Midbrain (tissue), 1 donor: ENCODE data around the gene DBP.
A peak's percentile ranks its signal among the peaks of the same experiment; 100 is the strongest.
"Not testable (repeated sequence)": the region's sequence is repeated elsewhere in the genome, so short reads cannot be mapped to it uniquely, and the experiment has no call there.

ENCODE experiments used
- DNase-seq: peaks from one replicate; lab custom pipeline; 2025; lab: John Stamatoyannopoulos, UW

Gene DBP, protein sequence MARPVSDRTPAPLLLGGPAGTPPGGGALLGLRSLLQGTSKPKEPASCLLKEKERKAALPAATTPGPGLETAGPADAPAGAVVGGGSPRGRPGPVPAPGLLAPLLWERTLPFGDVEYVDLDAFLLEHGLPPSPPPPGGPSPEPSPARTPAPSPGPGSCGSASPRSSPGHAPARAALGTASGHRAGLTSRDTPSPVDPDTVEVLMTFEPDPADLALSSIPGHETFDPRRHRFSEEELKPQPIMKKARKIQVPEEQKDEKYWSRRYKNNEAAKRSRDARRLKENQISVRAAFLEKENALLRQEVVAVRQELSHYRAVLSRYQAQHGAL

DNA sequence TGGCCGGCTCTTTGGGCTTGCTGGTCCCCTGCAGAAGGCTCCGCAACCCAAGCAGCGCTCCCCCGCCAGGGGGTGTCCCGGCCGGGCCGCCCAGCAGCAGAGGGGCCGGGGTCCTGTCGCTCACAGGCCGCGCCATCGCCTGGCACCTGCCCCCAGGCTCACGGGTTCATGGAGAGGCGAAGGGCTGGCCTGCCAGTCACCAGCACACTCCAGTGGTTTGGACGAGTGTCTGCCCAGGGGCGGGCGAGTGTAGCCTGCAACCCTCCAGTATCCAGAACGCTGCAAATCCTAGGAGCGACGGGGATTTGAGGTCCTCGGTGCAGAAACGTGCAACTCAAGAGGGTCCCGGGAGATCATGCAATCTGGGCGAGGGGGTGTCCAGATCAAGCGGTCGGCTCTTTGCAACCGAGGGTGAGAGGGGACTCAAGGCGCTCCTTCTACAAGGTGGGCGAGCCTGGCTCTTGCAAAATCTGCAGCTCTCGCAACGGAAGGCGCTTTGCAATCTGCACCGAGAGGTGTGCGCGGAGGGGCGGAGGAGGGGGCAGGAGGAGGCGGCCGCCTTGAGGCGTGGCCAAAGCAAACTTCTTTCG lies at the start of gene DBP:
Gene DBP, minus strand, starts transcription at position 521 of the 590 bp plus-strand sequence. Its CDS starts 385 bp downstream, at position 136.
- DNase-seq, result no peak

DNA sequence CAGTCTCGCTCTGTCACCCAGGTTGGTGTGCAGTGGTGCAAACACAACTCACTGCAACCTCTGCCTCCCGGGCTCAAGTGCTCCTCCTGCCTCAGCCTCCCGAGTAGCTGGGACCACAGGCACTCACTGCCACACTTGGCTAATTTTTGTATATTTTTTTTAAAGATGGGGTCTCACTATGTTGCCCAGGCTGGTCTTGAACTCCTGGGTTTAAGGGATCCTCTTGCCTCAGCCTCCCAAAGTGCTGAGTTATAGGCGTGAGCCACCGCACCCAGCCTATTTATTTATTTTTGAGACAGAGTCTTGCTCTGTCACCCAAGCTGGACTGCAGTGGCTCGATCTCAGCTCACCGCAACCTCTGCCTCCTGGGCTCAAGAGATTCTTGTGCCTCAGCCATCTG lies 49.5 kb upstream of the DBP start:
- not testable (repeated sequence) for DNase-seq

DNA sequence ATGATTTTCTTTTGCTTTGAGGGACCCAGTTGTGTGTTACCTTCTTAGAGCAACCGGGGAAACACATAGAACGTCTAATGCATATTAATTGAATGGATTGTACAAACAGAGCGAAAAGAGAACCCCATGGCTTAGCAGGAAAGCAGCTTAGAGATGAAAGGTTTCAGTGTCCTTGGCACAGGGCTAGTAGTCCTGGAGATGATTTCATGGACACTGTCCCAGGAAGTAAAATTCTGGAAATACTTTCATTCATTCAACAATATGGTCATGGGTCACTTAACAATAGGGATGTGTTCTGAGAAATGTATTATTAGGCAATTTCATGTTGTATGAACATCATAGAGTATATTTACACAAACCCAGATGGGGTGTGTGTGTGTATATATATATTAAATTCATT lies 48.9 kb upstream of the DBP start:
- DNase-seq, result peak; percentile 27

DNA sequence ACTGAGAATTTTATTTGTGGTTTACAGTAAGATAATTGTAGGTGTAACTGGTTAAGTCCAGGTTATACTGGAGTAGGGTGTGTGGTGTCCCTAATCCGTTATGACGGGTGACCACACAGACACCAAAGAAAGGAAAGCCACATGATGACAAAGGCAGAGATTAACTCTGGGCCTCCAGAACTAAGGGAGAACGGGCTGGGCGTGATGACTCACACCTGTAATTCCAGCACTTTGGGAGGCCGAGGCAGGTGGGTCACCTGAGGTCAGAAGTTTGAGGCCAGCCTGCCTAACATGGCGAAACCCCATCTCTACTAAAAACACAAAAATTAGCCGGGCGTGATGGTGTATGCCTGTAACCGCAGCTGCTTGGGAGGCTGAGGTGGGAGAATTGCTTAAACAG lies 48.4 kb upstream of the DBP start:
- DNase-seq, result no peak

DNA sequence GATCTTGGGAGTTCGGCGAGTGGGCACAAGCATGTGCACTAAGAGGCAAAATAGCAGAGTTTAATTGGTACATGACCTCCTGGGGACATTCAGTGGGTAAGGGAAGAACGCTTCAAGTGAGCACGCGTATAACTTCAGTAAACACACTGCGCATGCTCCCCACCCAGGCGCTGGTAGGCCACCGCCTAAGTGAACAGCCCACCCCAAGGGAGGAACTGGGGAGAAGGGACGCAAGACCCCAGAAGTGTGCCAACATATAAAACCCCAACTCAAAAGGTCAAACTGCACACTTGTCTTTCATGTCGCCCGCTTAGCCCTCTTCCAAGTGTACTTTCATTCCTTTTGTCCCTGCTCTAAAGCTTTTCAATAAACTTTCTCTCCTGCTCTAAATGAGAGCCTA lies 46.2 kb upstream of the DBP start:
- DNase-seq, result peak; percentile 86

DNA sequence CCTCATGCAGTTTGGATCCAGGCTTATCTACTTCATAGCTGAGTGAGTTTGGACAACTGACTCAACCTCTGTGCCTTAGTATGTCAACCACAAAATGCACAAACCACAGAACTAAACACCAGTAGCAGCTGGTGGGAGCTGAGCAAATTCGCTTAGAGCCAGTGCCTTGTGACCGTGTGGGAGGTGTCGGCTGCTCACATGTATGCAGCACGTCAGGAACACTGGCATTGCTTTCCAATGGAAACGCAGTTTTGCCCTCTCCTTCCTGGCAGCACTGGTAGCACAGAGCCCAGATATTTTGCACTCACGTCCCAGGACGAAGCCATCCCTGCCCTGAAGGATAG lies 43.9 kb upstream of the DBP start:
- DNase-seq, result no peak

DNA sequence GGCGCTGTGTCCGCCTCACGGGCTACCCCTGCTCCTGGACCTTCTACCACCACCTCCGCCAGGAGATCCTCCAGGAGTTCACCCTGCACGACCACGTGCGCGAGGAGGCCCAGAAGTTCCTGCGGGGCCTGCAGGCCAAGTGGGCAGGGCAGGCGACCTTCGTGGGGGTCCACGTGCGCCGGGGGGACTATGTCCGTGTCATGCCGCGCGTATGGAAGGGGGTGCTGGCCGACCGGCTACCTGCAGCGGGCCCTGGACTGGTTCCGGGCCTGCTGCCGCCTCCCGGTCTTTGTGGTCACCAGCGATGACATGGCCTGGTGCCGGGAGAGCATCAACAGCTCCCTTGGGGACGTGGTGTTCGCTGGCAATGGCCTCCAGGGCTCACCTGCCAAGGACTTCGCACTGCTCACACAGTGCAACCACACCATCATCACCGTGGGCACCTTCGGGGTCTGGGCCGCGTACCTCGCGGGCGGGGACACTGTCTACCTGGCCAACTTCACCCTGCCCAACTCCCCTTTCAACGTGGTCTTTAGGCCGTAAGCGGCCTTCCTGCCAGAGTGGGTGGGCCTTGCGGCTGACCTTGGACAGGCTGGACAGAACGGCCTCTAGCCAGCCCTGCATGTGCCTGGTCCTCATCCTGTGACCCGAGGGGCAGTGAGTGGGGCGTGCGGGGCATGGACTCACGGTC lies 43.4 kb upstream of the DBP start:
- DNase-seq, result no peak

DNA sequence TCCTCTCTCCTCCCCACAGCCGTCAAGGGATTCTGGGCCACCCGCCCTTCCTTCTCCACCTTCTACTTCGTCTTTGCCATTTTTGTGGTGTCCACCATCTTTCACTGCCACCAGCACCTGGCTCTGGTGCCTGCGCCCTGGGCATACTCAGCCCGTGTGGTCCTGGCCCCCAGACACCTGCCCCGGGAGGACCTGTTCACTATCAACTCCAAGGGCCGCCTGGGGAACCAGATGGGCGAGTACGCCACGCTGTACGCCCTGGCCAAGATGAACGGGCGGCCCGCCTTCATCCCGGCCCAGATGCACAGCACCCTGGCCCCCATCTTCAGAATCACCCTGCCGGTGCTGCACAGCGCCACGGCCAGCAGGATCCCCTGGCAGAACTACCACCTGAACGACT lies 42.8 kb upstream of the DBP start:
- not testable (repeated sequence) for DNase-seq

DNA sequence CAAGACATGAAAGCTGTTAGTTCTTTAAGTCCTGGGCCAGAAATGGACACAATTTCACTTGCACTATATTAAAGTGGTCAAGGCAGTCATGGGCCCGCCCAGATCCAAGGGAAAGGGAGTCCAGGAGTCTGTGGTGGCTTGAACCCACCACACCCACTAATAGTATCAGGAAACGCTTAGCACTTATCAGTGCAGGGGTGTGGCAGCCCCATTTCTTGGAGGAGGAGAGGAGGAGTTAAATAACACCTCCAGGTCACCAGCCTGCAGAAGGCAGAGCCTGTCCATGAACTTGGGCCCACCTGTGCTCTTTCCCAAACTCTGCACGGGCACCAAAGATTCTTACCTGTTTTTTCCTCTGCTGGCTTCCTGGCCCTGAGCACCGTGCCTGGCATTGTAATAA lies 41.0 kb upstream of the DBP start:
- no peak for DNase-seq

DNA sequence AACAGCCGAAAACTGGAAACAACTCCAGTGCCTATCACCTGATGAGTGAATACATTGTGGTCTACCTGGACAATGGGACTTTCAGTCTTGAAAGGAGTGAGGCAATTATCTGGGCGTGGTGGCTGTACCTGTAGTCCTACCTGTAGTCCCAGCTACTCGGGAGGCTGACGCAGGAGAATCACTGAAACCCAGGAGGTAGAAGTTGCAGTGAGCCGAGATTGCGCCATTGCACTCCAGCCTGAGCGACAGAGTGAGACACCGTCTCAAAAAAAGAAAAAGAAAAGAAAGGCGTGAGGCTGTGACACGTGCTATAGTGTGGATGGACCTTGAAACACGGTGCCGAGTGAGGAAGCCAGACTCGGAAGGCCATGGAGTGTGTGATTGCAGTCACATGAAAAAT lies 39.7 kb upstream of the DBP start:
- no peak for DNase-seq

DNA sequence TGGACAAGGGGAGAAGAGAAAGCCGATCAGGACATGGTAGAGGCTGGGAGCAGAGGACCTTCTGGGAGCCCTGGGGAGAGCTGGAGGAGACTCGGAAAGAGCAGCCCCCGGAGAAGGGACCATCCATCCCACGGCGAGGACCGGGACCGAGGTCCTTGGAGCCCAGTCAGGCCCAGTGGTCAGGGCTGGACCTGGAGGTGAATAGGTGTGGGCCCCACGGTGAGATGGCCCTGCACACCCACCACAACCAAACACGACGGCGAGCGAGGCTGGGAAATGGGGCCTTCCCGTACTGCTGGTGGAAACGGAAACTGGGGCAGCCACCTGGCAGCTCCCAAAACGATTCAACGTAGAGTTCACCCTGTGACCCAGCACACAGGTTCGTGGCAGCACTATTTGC lies 39.3 kb upstream of the DBP start:
- no peak for DNase-seq

DNA sequence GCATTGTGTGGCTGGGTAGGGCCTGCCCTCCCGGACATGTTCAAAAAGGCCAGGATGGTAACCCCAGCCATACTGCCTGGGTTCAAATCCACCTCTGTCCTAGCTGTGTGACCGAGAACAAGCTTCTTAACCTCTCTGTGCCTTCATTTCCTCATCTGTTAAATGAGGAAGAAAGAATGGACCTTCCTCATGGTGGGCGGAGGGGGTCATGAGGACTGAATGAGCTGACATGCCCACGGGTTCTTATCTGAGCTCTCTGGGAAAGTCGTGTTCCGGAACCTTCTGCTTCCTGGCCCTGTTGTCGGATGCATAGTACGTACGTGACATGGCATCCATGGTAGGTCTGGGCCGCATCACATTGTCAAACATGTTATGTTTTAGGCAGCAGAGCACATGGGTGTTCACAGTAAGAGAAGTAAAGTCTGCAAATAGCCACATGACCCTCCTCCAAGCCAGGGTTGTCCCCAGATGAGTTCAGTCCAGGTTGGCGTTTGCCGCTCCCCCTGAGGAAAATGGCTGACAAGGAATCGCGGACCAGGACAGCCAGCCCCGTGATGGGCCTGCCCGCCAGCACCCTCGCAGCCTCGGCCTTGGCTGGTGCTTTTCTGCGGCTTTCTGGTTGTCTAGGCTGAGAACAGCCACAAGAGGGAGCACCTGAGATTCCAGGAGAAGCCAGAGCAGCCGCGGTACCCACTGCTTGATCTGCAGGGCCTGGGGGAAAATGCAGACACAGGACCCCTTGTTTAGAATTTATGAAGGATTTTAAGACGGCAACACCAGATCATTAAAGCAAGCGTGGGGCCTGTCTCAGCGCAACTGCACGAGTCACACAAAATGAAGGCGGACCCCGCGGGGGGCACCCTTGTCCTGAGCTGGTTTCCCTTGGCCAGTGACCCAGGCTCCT lies 38.0 kb upstream of the DBP start:
- DNase-seq, result peak; percentile 89

DNA sequence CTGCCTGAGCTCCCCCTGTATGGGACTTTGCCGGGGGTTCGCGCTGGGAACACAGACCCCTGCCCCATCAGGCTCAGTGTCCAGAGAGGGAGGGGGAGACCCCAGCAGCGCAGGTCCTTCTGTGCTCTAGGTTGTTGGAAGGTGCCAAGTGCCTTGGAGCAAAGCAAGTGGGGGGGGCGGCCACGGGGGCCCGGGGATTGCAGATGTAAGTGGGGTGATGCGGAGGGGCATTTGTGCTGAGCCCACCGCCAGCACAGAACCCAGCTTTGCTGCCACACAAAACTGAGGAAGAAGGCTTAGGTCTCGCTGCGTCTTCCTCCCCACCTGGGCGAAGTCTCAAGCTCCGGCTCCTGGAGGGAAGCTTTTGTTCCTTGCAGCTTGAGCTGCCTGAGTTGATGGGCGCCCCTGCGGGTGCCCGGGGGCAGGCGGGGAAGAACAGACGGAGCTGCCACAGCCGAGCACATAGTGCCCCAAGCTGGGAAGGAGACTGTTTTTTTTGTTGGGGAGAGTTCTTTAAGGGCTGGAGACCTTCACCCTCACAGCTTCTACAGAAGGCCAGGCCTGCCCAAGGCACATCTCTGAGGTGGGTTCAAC lies 37.1 kb upstream of the DBP start:
- no peak for DNase-seq

DNA sequence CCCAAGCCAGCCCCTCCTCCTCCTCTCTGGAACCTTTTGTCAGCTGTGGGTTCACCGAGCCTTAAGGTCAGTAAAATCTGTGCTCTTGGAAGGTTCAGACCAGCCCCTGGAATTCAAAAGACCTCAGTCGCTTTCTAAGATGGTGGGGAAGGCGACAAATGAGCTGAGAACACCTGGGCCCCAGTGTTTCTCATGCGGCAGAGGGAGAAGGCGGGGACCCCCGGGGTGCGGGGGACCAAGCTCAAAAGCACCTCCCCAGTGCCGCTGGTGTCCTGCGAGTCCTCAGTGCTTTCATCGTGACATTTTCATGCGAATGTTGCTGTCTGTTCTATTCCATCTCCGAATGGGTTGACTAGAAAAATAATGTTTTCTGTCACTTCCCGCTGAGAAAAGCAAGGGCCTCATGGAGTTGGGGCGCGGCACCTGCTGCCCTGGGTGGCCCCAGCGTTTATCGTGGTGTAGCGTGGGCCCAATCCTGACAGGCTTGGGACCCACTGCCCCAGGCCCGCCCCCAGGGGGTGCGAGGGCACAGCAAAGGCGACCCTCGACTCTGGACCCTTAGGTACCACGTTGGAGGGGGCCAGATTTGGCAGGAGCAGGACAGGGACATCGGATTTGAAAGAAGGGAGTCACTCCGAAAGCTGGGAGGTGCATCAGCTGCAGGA lies 36.4 kb upstream of the DBP start:
- DNase-seq, result no peak

DNA sequence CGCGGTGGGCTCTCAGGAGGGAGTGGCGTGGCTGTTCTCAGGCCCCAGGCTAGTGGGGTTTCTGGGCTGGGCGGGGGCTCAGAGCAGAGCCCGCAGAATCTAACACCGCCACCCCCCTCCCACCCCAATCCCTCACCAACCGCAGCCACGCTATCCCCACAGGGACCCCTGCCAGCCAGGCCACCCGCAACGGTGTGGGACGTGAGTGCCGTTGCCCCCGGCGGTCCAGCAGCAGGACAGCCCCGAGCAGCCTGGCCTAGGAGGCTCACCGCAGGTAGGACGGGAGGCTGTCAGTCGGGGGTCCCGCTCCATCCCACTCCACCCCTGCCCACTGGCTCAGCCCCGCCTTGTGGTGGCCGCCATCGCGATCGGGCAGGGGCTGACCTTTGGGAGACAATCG lies 35.8 kb upstream of the DBP start, which contains the start of gene NTN5:
Gene NTN5, minus strand, starts transcription at position 24 of the 400 bp plus-strand sequence. CDS start 2,031 bp downstream, outside the sequence.
- DNase-seq, result no peak

DNA sequence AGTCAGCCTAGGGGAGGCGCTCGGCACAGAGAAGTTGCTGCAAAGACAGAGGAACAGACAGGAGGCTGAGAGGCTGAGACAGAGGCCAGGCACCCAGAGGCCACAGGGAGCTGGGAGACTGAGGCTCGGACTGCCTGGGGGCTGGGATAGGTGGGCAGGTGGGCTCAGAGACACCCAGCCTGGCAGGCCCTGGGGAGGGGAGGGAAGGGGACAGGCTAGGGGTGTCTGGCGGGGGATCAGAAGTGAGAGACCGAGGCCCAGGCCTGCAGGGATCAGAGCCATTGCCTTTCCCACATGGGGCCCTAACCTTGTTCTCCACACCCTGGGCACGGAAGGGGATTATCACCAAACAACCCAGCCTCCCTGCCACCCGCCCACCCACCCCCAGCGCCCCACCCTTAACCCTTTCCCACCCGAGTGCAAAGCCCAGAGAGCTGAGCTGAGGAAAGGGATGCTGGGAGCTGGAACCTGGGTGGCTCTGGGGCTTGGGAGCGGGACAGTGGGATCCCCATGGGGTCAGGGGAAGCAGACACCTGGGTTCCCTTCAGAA lies 34.3 kb upstream of the DBP start:
- DNase-seq, result no peak

DNA sequence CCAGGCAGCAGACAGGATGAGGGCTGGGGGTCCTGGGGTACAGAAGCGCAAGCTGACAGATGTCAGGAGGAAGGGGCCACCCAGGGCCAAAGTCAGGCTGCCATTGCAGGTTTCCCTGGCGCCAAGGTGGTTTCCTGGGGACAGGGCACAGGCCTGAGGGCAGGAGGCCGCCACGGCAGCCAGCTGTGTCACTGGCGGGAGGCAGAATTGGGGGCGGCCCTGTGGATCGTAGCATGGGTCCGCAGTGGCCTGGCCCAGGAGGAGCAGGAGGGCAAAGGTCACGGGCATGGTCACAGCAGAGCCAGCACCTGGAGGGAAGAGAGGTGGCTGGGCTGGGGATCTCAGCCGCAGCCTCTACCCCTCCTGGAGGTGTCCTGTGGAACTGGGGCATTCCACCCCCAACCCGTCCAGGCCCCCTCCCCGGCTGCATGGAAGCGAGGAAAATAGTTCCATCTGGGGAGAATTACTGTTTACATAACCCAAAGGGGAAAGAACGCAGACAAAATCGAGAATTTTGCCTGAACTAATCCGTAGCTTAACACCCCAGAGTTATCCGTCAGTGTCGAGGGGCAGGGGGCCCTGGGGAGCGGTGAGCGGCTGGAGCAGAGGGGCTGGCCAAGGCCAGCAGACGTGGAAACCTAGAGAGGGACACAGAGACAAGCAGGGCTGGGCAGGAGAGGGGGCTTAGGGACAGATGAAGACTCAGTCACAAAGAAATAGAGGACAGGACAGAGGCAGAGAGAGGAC lies 33.7 kb upstream of the DBP start:
- DNase-seq, result no peak

DNA sequence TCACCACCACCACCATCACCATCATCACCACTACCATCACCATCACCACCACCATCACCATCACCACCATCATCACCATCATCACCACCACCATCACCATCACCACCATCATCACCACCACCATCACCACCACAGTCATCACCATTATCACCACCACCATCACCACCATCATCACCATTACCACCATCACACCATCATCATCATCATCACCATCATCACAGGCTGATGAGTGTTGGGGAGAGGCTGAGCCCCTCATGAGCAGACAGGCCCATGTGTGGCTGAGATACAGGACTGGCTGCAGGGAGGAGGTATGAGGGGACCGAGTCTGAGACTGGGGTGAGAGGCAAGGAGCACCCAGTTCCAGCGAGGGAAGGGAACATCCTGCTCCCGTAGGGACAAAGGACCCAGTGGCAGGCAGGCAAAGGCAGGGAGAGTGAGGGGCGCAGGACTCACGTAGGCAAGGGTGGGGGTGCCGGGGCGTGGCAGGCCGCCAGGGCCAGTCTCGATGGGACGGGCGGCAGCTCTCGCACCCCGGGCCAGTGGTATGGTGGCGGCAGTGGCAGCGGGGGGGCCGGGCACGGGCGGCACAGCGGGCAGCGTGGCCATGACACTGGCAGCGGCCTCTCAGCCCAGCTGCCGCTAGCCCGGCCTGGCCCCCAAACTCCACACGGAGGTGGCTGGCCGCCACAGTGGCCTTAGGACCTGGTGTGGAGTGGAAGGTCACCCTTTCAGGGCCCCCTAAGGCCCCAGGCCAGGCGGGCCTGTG lies 32.9 kb upstream of the DBP start:
- DNase-seq, result no peak

DNA sequence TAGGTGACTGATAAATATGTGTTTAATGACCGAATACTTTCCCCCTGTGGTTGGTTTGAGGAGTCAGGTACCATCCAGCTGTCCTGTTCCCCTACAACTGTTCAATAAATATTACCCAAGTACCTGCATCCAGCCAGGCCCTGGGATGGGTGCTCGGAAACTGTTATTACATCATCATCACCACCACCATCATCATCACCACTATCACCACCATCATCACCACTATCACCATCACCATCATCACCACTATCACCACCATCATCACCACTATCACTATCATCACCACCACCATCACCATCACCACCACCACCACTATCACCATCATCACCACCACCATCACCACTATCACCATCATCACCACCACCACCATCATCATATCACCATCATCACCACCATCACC lies 31.6 kb upstream of the DBP start:
- DNase-seq, result no peak

DNA sequence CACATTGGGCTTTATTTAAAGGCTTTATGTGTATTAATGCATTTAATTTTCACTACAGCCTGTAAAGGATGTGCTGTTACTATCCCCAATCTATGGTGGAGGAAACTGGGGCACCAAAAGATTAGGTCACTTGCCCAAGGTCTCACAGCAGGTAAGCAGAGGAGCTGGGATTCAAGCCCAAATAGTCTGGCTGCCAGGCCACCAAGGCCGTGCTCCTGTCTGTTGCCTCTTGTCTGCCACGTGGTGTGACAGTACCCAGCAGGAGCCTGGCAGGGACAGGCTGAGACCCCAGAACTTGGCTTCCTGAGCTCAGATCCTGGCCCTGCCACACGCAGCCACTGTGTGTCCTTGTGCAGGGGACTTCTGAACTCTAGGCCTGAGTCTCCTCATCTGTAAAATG lies 31.2 kb upstream of the DBP start:
- DNase-seq, result no peak
